ENCODE measurements around the gene HOXB3. TPM values are rescaled to one million over a fixed set of nuclear protein-coding genes. Genes with fewer than 3 reads are reported as not detected.
A peak's percentile ranks its signal among the peaks of the same experiment; 100 is the strongest.

The HOXB3 gene
- total RNA-seq, 3 donors from 2014 or later, result 13.8 to 36.7 (median 14.4) TPM

- peaks cover 0 to 78% of the 10 kb centered on the region in 2 donors for H3K27me3 ChIP-seq
- DNase-seq (ENCODE audit: low spot score in 2 of 2), result no peak
- no peaks in the 10 kb centered on the region for H3K36me3 ChIP-seq
- H3K4me1 ChIP-seq, result no peaks in the 10 kb centered on the region
- no peak overlapping the region for H3K27ac ChIP-seq
- H3K4me3 ChIP-seq, result peak overlapping the region in 1 of 3 donors; percentile 43
- intact Hi-C loops (cut with DNase I; ENCODE audit: low total_unique reads), result loop anchor here (1.0 to 5.0 kb wide), 2 partner anchors 17 to 99 kb away; no protein-coding TSS in a partner anchor
- TF ChIP-seq POLR2AphosphoS5 (IDR thresholded peaks at IDR 0.05), result no peak
- TF ChIP-seq POLR2A (IDR thresholded peaks at IDR 0.05), result no peak
- no peak for TF ChIP-seq CTCF (IDR thresholded peaks at IDR 0.05)
- no peaks in the 10 kb centered on the region for H3K9me3 ChIP-seq
These were observed 1.4 kb upstream of the HOXB3 start for GRCh38 chr17:48591255-48592056.

- TF ChIP-seq CTCF (IDR thresholded peaks at IDR 0.05), result no peak
- no peak for TF ChIP-seq POLR2AphosphoS5 (IDR thresholded peaks at IDR 0.05)
- TF ChIP-seq POLR2A (IDR thresholded peaks at IDR 0.05), result no peak
- no peak for DNase-seq (ENCODE audit: low spot score in 2 of 2)
- no peaks in the 10 kb centered on the region for H3K9me3 ChIP-seq
- no peaks in the 10 kb centered on the region for H3K36me3 ChIP-seq
- H3K4me3 ChIP-seq, result no peak overlapping the region
- intact Hi-C loops (cut with DNase I; ENCODE audit: low total_unique reads), result loop anchor here (5.0 kb wide), 1 partner anchor 98 kb away; no protein-coding TSS in a partner anchor
- peaks cover 0 to 78% of the 10 kb centered on the region in 2 donors for H3K27me3 ChIP-seq
- no peak overlapping the region for H3K27ac ChIP-seq
- no peaks in the 10 kb centered on the region for H3K4me1 ChIP-seq
These were observed 643 bp upstream of the HOXB3 start for GRCh38 chr17:48590607-48591161.

- Histone ChIP-seq H3K36me3 (no peaks in the 10 kb centered on the region), H3K4me1 (no peaks in the 10 kb centered on the region), H3K27ac (no peak overlapping the region), H3K4me3 (no peak overlapping the region), H3K27me3 (peaks cover 0 to 74% of the 10 kb centered on the region in 2 donors), H3K9me3 (no peaks in the 10 kb centered on the region)
- DNase-seq (ENCODE audit: low spot score in 2 of 2), result no peak
- intact Hi-C loops (cut with DNase I; ENCODE audit: low total_unique reads), result no loop called here
- TF ChIP-seq CTCF (IDR thresholded peaks at IDR 0.05), result no peak
- TF ChIP-seq POLR2A (IDR thresholded peaks at IDR 0.05), result no peak
- TF ChIP-seq POLR2AphosphoS5 (IDR thresholded peaks at IDR 0.05), result no peak
These were observed 796 bp downstream of the HOXB3 start for GRCh38 chr17:48589060-48589830.

- no peak for TF ChIP-seq POLR2AphosphoS5 (IDR thresholded peaks at IDR 0.05)
- no peak for TF ChIP-seq POLR2A (IDR thresholded peaks at IDR 0.05)
- no peak for TF ChIP-seq CTCF (IDR thresholded peaks at IDR 0.05)
- Histone ChIP-seq H3K27ac (no peak overlapping the region), H3K4me1 (no peaks in the 10 kb centered on the region), H3K36me3 (no peaks in the 10 kb centered on the region), H3K9me3 (no peaks in the 10 kb centered on the region), H3K4me3 (no peak overlapping the region), H3K27me3 (peaks cover 0 to 76% of the 10 kb centered on the region in 2 donors)
- DNase-seq (ENCODE audit: low spot score in 2 of 2), result no peak
- intact Hi-C loops (cut with DNase I; ENCODE audit: low total_unique reads), result no loop called here
These were observed 1.5 kb downstream of the HOXB3 start for GRCh38 chr17:48588528-48588927.
